CD4-positive, alpha-beta T cell treated with Interleukin-12 subunit alpha and Interleukin-12 subunit beta, for 1 hour (primary cell): ENCODE measurements around the gene SH2D7.

Experiments
- DNase-seq: peaks from one replicate; pipeline ENCODE4 v3.0.0-alpha.2; 2020

SH2D7 gene

GRCh38 chr15:78061963-78062427 is 30.4 kb upstream of the SH2D7 start:
- peak; percentile 59 for DNase-seq

DNA sequence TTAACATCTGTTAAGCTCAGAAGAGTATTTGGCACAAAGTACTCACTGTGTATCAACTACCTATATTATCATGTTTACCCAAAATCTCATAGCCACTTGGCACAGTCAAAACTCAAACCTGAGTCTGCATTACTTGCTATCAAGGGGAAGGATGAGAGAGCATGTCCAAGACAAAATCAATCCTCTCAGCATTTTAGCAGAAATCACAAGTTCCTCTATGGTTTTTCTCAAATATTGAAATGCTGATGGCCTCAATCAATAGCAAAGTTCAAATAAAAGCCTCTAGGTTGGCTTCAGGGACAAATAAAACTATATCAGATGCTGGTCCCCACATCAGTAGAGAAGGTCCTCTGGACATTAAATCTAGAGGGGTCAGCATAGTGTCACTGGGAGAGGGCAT is 29.1 kb upstream of the SH2D7 start:
- DNase-seq: no peak

DNA sequence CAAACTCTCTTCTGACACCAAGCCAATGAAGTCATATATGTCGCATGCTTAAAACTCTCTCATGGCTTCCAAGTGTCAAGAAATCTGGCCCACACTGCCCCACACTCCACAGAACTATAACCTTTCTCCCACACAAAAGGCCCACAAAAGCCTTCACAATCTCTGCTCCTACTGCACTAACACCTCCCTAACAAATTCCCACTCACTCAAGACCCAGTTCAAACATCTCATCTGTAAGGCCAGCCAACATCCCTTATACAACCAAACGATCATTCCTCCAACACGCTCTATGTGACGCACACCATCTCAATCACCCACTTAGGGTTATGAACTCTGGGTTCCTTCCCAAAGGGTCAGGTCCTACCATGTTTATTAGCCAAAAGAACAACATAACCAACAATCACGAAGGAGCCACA is 28.4 kb upstream of the SH2D7 start:
- no peak for DNase-seq

- DNase-seq: no peak
These were observed 27.8 kb upstream of the SH2D7 start for GRCh38 chr15:78064544-78064943.

DNA sequence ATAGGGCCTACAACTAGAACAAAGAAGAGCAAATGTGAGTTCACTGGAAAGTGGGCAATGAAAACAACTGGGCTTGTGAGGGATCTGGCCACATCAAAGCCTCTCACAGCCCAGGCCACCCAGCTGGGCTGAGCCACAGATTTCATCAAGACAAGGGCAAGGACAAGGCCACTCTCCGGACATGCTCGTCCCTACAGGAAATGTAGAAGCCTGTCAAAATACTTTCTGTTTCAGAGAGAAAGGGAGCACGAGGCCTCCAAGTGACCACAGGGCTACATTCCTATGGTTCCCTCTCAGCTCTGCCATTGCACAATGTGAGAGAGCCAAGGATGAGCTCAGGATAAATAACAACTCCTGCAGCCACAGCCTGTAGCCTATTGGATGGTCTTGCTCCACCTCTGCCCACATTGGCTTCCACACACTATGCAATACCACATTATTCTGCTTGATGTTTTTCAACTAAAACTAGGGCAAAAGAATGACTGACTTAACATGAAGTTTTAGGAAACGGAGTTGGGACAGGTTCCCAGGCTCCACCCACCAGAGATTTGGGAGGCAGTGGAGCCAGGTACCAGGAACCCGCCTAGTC is 27.0 kb upstream of the SH2D7 start:
- no peak for DNase-seq

DNA sequence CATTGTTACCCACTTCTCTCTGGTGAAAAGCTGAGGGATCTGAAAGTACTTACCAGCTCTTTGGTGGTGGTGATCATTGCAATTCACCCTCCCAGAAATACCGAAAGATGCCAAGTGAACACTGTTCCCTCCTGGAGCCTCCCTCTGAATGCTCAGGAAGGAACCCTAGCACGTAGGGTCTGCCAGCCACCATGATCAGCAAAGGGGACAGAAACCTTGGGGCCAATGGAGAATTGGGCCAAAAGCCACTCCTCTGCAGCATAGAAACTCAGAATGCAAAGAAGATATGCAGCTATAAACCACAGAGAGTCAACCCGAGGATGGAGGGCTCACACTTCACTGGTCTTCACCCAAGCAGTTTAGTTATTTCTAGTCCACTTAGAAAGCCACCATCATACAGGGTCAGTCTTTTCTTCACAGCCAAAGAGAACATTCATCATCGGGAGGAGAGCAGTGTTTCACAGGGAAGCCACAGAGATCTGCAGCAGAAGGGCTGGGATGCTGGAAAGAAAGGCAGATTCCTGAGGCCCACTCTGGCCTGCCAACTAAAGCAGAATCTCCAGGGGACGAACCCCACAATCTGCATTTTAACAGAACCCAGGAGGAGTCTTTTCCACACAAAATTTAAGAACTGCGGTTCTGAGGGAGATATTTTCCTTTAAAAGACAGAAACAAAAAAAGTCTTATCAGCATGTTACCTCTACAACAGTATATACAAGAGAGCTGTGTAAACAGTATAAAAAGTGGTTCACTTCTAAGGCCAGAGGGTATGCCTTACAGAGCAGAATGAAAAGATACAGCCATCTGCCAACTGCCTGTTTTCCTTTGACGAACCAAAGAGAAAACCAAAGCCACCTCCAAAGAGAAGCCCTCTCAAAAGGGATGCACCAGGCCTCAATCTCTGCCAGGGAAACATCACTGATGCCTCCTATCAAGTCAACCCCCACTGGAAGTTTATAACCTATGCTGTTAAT is 26.1 kb upstream of the SH2D7 start:
- no peak for DNase-seq

DNA sequence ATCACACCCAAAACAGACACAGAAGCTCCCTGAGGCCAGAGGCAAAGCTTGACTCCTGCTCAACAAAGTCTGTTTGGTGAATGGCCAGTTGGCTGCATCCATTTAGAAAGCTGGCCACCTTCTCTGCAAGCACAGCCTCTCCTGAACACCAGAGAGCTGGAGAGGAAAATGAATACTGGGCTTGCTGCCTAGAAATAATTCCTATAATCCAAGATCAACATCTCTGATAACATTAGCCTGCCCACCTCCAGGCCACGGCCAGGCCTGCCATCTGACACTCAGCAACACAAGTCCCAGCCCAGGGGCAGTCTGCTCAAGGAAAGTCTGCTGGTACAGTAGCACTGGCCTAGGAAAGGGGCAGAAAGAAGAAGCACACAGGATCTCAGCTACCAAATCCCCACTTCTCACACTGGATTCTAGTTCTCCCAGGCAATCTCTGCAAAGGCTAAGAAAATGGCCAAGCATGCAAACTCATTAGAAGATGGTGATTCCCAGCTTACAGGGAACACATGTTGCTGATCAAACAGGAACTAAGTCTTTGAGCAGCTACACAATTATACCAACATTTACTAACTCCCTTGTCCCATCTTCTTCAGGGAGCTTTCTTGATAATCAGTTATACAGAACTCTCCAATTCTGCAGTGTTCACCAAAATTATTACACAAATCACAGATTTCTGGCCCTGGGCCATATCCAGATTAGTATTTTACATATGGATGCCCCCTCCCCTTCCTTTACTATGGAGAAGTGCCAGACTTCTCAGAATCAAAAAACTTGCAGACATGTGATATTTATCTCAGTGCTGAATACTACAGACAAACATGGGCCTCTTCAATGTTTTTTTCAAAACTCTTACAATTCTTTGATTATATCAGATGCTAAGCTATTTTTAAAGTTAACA is 24.8 kb upstream of the SH2D7 start:
- no peak for DNase-seq

GRCh38 chr15:78069052-78069414 is 23.3 kb upstream of the SH2D7 start:
- no peak for DNase-seq

DNA sequence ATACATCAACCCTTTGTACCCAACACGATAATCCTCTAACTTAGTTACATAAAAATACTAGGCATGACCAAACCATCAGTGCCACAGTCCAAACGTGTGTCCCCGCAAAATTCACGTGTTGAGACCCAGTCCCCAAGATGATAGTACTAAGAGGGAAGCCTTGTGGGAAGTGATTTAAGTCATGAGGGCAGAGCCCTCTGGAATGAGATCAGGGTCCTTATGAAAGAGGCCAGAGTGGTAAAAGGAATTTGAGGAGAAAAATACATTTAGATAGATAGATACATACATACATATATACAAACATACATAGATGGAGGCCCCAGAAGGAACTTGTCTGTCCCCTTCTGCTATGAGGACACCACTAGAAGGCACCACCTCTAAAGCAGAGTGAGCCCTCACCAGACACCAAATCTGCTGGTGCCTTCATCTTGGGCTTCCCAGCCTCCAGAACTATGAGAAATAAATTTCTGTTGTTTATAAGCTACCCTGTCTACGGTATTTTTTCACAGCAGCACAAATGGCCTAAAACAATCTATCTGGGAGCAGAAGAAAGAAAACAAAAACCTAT is 22.8 kb upstream of the SH2D7 start:
- no peak for DNase-seq

DNA sequence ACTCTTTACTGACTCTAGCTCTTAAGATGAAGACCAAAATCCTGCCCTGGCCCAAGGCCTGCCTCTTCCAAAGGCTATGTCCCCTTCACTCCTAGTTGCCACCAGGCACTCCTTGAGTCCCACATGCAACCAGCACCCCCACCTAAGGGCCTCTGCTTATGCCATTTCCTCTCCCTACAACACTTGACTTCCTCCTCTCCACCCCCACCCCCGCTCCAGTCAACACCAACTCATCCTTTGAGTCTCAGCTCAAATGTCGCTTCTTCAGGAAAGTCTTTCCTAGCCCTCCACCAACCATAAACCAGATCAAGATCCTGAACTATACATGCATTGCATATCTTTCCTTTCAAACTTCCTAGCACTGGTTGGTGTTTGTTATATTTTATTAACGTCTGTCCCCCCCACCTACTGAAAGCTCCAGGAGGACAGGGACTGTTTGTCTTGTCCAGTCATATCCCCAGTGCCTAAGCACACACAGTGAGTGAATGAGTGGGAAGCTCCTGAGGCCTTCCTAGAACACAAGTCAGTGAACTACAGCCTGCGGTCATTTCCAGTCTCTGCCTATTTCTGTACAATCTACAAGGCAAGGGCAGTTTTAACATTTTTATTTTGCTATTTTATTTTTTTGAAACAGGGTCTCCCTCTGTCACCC is 22.2 kb upstream of the SH2D7 start:
- DNase-seq: peak; percentile 50

GRCh38 chr15:78071383-78071782 is 21.0 kb upstream of the SH2D7 start:
- DNase-seq: no peak

DNA sequence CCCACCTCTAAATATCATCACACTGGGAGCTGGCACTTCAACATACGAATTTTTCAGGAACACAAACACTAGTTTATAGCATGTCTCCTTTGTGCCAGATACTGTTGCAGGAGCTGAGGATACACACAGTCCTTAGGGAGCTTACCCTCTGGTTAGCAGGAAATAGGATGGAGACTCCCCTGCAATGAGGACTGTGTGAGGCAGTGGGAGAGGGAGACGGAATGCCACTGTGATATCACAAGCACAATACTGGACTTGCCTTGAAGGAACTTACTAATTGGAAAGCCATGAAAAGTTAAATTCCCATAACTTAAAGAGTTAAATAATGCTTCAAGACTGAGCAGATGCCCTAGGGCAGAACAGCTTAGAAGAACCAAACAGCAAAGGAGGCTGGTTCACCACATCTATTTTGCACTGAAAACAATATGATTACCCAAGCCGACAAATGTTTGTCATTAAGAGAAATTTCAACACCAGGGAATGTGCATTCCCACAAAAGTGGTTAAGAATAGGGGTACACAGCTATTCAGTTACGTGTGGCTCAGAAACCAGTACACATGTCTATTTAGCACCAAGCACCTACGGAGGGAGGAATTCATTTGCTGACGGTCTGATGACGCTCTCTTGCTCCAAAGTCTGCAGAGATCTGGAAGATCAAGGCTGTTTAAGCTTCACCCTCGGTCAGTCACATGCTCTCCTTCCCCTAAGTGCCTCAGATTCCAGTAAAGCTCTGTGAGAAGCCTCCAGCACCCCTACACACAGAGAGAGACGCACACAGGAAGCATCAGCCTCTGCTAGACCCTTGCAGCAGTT is 20.1 kb upstream of the SH2D7 start:
- DNase-seq: no peak

GRCh38 chr15:78073046-78073787 is 19.1 kb upstream of the SH2D7 start:
- DNase-seq: no peak

DNA sequence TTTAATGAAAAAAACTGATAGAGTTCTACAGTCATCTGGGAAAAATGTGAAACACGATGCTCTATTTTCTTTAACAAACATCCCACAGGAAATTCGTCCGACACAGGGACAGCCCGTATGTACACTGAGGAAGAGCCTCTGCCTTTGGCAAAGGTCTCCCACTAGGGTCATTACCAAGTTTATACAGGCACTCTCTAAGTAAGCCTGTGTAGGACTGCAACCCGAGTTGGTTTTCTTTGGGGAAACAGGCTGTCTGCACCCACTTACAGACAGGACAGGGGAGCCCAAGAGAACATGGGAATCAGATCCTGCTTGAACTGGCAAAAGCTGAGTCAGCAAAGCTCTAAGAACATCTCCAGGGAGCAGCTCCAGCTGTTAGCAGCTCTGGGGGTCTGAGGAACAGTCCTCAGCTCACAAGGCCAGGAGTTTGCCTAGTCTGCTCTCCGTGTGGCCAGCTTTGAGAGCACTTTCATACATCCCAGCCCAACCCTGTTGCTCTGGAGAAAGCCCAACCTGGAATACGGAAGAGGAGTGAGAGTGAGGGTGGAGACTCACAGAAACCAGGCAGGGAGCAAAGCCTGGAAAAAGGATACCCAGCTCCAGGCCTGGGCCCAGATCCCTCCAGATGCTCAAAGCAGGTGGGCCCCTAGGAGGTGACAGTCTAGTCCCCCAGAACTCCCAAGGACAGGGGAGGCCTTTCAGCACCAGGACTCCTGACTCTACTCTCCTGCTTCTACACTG is 16.7 kb upstream of the SH2D7 start:
- DNase-seq: no peak

- no peak for DNase-seq
These were observed 15.9 kb upstream of the SH2D7 start for GRCh38 chr15:78076231-78077052.

DNA sequence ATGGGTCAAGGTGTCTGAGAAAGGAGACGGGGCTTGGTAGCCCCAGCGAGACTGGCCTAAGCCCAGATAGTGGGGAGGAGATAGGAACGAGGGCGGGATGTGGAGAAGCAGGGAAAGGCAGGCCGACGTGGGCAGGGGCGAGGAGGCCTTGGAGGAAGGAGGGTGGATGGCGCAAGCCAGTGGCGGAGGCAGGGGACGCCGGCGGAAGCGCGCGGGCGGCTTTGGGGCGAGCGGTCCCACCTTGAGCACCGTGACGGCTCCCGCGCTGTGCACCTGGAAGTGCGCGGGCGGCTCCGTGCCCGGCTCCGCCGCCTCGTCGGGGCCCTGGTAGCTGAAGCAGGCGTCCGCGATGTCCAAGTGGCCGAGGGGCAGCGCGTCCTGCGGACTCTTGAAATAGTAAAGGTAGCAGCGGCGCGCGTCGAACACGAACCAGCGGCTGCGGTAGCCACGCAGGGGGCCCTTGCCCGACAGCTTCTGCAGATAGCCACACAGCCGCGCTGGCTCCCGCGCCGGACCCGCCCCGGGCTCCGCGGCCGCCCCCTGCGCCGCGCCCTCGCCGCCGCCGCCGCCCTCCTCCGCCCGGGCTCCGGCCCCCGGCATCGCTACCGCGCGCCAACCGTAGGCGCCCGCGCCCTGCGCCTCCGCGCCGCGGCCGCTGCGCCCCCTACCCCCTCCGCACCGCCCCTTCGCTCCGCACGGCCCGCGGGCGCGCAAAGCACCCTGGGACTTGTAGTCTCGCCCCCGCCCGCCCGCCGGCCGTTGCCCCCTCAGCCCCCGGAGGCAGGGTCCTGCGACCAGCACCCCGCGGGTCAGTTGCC is 15.1 kb upstream of the SH2D7 start, which contains the start of gene TBC1D2B:
Gene TBC1D2B (minus strand): TSS at position 659 of the 818 bp plus-strand sequence. CDS start 59 bp downstream, at position 600.
- DNase-seq: peak; percentile 75

DNA sequence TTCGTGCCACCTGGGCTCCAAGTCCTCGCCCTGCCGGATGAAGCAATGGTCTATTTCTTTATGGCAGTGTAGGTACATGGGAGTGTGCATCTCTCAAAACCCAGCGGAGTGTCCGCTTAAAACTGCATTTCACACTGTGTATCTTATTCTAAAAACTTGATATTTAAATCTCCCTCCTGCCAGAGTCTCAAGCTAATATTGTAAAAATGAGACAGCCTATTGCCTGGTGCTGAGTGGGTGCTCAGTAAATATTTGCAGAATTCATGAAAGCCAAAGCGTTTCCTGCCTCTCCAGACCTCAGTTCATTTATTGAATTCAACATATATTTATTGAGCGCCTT is 14.5 kb upstream of the SH2D7 start:
- DNase-seq: no peak
